Testis (tissue), 2 donors: ENCODE measurements around the gene PRMT7.
"Not testable (repeated sequence)": the region's sequence is repeated elsewhere in the genome, so short reads cannot be mapped to it uniquely, and the experiment has no call there.

Experiments
- CTCF ChIP-seq, 3 experiments: fragments of 450-650 bp in 2 of 3; fragments of 200-600 bp in 1 of 3; sonication (generic) in 1 of 3; IDR thresholded peaks; one replicate each; pipeline ENCODE4 v1.5.1; 2016 to 2019; ENCODE audit warnings: antibody characterized with exemption in 3 of 3, mild to moderate bottlenecking in 2 of 3, moderate library complexity in 1 of 3
- POLR2A ChIP-seq: fragments of 450-650 bp; IDR thresholded peaks from one replicate; pipeline ENCODE4 v1.6.1; 2017; ENCODE audit warnings: antibody characterized with exemption, mild to moderate bottlenecking, moderate library complexity

DNA sequence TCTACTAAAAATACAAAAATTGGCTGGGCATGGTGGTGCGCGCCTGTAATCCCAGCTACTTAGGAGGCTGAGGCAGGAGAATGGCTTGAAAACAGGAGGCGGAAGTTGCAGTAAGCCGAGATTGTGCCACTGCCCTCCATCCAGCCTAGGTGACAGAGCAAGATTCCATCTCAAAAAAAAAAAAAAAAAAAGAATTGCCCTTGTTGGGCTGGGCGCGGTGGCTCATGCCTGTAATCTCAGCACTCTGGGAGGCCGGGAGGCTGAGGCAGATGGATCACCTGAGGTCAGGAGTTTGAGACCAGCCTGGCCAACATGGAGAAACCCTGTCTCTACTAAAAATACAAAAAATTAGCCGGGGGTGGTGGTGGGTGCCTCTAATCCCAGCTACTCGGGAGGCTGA is 22.0 kb upstream of the PRMT7 start:
- not testable (repeated sequence) for TF ChIP-seq CTCF (IDR thresholded peaks at IDR 0.05); POLR2A
